RWPE1 (cell line): ENCODE results near the gene TREM2.
"Not testable (repeated sequence)": the region's sequence is repeated elsewhere in the genome, so short reads cannot be mapped to it uniquely, and the experiment has no call there.

Source experiments
- CTCF ChIA-PET: fragments of 350-600 bp; sonication (Branson Sonifier 250); formaldehyde crosslinking; extraction: SDS; loops from one replicate; lab custom pipeline; 2021; lab: Yijun Ruan, JAX
- POLR2A ChIA-PET: fragments of 400-600 bp; formaldehyde crosslinking; extraction: SDS; loops from one replicate; lab custom pipeline; 2020; ENCODE audit warnings: antibody characterized with exemption; ENCODE audit not compliant: low non-redundant PET; lab: Yijun Ruan, JAX
- DNase-seq: peaks from one replicate; pipeline ENCODE4 v3.0.0; 2012; ENCODE audit warnings: low spot score
- H3K27ac ChIP-seq: fragments of 450-650 bp; 2 replicates; pipeline ENCODE4 v1.5.1; 2017
- CTCF ChIP-seq: fragments of 450-650 bp; conservative IDR thresholded peaks from 2 replicates; pipeline ENCODE4 v1.5.1; 2017; ENCODE audit warnings: low read depth, mild to moderate bottlenecking

The TREM2 gene

GRCh38 chr6:41193171-41193734 is 30.3 kb upstream of the TREM2 start:
- TF ChIP-seq CTCF, result no peak
- H3K27ac ChIP-seq, result no peak overlapping the region
- CTCF ChIA-PET, result no interaction called here
- POLR2A ChIA-PET, result no interaction called here
- DNase-seq, result no peak

GRCh38 chr6:41191569-41191968 is 28.7 kb upstream of the TREM2 start:
- POLR2A ChIA-PET, result no interaction called here

GRCh38 chr6:41190791-41191190 is 27.9 kb upstream of the TREM2 start:
- DNase-seq, result no peak
- no peak overlapping the region for H3K27ac ChIP-seq
- CTCF ChIA-PET, result no interaction called here
- POLR2A ChIA-PET, result no interaction called here
- no peak for TF ChIP-seq CTCF

More at GRCh38 chr6:41191569-41191968, 28.7 kb upstream of the TREM2 start:
- H3K27ac ChIP-seq, result no peak overlapping the region
- DNase-seq, result no peak
- CTCF ChIA-PET, result interaction anchor here (0.5 to 0.7 kb wide), 2 partner anchors 84 to 92 kb away, joined by 3 to 4 read pairs; no protein-coding TSS in a partner anchor
- TF ChIP-seq CTCF, result no peak

- TF ChIP-seq CTCF, result no peak
- no peak overlapping the region for H3K27ac ChIP-seq
- POLR2A ChIA-PET, result no interaction called here
- DNase-seq, result no peak
- CTCF ChIA-PET, result interaction anchor here (0.6 kb wide), 1 partner anchor 110 kb away, joined by 5 read pairs; no protein-coding TSS in a partner anchor
These were observed 27.1 kb upstream of the TREM2 start for GRCh38 chr6:41189967-41190366.

GRCh38 chr6:41189046-41189445 is 26.1 kb upstream of the TREM2 start:
- CTCF ChIA-PET, POLR2A ChIA-PET, DNase-seq, H3K27ac ChIP-seq: not testable (repeated sequence)

GRCh38 chr6:41187924-41188886 is 25.3 kb upstream of the TREM2 start:
- POLR2A ChIA-PET, result no interaction called here
- DNase-seq, result no peak
- no peak for TF ChIP-seq CTCF
- no peak overlapping the region for H3K27ac ChIP-seq
- CTCF ChIA-PET, result no interaction called here

GRCh38 chr6:41186031-41186562 is 23.2 kb upstream of the TREM2 start:
- CTCF ChIA-PET, result no interaction called here
- POLR2A ChIA-PET, result no interaction called here
- no peak for TF ChIP-seq CTCF
- no peak for DNase-seq
- no peak overlapping the region for H3K27ac ChIP-seq
